AG04449 (cell line): ENCODE measurements around the gene DDR2.
A peak's percentile ranks its signal among the peaks of the same experiment; 100 is the strongest.

ENCODE experiments used
- CTCF ChIA-PET: fragments of 350-600 bp; formaldehyde crosslinking; extraction: SDS; loops from one replicate; lab custom pipeline; 2021; ENCODE audit warnings: antibody characterized with exemption; lab: Yijun Ruan, JAX
- POLR2A ChIA-PET: fragments of 400-600, 350-600 bp; formaldehyde crosslinking; extraction: SDS; loops from one replicate; lab custom pipeline; 2020; ENCODE audit warnings: antibody characterized with exemption, inconsistent platforms; lab: Yijun Ruan, JAX
- DNase-seq: peaks from one replicate; pipeline ENCODE4 v3.0.0-alpha.2; 2010; ENCODE audit warnings: low read depth, low spot score
- H3K4me3 ChIP-seq: 2 replicates; pipeline ENCODE4 v1.5.1; 2011; ENCODE audit warnings: low read depth, mild to moderate bottlenecking, control low read depth, low read length
- CTCF ChIP-seq: IDR thresholded peaks from one replicate; pipeline ENCODE4 v1.5.1; 2011; ENCODE audit warnings: mild to moderate bottlenecking, moderate library complexity, low read length, control low read depth, inconsistent platforms; ENCODE audit not compliant: insufficient read depth; ENCODE audit errors: missing control alignments

Gene DDR2

DNA sequence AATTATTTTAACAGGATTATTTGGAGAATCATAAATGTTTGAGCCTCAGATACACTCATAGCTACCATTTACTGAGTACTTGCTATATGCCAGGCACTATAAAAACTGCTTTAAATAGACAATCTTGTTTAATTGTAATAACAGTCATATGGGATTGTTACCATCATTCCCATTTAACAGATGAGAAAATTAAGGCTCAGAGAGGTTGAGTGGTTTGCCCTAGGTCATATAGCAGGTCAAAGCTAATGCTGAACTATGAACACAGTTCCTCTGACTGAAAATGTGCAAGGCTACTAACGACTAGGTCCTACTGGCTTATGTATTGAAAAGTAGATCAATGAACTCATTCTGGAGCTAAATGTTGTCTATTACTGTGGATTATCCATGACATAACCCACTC lies 63.4 kb downstream of the DDR2 start:
- CTCF ChIA-PET, result interaction anchor here (1.1 to 4.8 kb wide), 4 partner anchors 11 to 104 kb away, joined by 3 to 20 read pairs (median 5); no protein-coding TSS in a partner anchor
- no peak for TF ChIP-seq CTCF
- no peak overlapping the region for H3K4me3 ChIP-seq
- DNase-seq, result no peak
- POLR2A ChIA-PET, result interaction anchor here (0.7 to 1.2 kb wide), 2 partner anchors 16 to 63 kb away, joined by 3 to 8 read pairs; partner anchors contain the start of gene DDR2

DNA sequence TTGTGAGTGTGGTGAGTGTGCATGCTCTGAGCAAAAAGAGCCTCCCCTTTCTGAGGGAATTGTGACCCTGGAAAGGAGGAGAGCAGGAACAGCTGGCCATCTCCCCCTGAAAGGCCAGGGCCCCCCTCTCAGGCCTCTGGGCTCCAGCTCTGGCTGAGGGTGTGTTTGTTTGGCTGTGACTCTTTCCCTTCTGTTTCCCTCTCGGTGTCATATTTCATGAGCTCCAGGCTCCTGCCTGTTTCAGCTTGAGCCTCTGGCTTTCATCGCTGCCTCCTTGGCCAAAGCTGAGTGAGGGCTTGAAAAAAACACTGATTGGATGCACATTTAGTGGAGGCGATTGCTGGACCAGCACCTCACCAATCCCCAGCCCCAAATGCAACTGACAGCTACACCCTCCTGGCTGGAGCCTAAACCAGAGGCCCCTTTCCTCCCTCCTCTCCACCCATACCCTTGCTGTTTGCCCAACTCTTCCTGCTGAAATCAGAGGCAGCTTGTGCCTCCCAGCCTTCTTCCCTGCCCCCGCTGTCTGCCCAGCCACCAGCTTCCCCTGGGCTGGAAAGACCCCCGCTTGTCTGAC lies 64.1 kb downstream of the DDR2 start:
- TF ChIP-seq CTCF, result no peak
- peak overlapping the region; percentile 15; the same call in 1 of the 2 replicates for H3K4me3 ChIP-seq
- ChIA-PET POLR2A (interaction anchor here (1.2 to 1.4 kb wide), 2 partner anchors 64 kb away, joined by 3 to 8 read pairs; partner anchors contain the start of gene DDR2), CTCF (interaction anchor here (0.8 to 4.8 kb wide), 3 partner anchors 11 to 374 kb away, joined by 3 to 20 read pairs (median 5); no protein-coding TSS in a partner anchor)
- peak; percentile 59 for DNase-seq

DNA sequence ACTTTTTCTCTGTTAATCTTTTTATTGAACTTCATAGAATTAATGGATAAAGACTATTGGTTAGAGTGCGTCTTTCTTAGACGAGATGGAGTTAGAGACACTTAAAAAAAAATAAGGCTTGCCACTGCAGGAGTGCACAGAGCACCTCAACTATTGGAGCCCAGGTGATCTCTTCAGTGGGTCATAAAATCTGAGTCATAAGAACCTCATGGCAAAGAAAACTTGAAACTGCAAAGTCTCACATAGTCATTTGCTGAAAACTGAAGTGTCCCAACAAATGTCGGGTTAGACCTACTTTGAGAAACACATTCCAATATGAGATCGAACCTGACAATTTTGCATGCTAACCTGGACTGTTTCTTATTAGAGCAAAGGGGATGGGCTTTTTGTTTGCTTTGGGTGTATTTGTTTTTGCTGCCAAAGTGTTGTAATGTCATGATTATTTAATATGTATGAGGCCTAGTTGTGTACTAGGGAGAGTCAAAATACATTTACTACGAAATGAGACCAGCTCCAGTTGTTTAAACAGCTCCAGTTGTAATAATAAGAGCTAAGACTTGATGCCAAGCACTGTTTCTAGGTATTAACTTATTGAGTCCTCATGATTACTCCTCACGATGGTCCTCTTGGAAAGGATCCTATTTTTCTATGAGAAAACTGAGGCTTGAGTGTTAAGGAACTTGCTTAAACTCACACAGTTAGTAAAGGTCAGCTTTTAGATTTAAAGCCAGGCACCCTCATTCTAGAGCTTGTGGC lies 65.1 kb downstream of the DDR2 start:
- CTCF ChIA-PET, result interaction anchor here (1.7 to 4.8 kb wide), 2 partner anchors 10 to 84 kb away, joined by 5 to 20 read pairs; no protein-coding TSS in a partner anchor
- no peak for DNase-seq
- POLR2A ChIA-PET, result interaction anchor here (1.4 kb wide), 1 partner anchor 64 kb away, joined by 3 read pairs; the partner anchor contains the start of gene DDR2
- no peak for TF ChIP-seq CTCF
- no peak overlapping the region for H3K4me3 ChIP-seq

- POLR2A ChIA-PET, result no interaction called here
- H3K4me3 ChIP-seq, result no peak overlapping the region
- no peak for DNase-seq
- TF ChIP-seq CTCF, result no peak
- CTCF ChIA-PET, result interaction anchor here (1.0 to 1.4 kb wide), 2 partner anchors 73 to 86 kb away, joined by 3 read pairs; no protein-coding TSS in a partner anchor
Measured at GRCh38 chr1:162699366-162699765, 67.1 kb downstream of the DDR2 start.

- H3K4me3 ChIP-seq, result no peak overlapping the region
- ChIA-PET CTCF (interaction anchor here (1.0 to 1.4 kb wide), 2 partner anchors 73 to 87 kb away, joined by 3 read pairs; no protein-coding TSS in a partner anchor), POLR2A (no interaction called here)
- no peak for DNase-seq
- no peak for TF ChIP-seq CTCF
Measured at GRCh38 chr1:162700131-162700530, 67.9 kb downstream of the DDR2 start.
